ENCODE data around the gene KLHDC3.

The KLHDC3 gene

DNA sequence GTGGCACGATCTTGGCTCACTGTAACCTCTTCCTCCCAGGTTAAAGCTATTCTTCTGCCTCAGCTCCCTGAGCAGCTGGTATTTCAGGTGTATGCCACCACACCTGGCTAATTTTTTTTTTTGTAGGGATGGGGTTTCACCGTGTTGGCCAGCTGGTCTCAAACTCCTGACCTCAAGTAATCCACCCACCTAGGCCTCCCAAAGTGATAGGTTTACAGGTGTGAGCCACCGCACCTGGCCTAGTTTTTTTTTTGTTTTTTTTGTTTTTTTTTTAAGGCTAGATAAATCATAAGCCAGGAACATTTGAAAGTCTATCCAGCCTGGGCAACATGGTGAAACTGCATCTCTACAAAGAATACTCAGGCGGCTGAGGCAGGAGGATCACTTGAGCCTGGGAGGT lies 18.3 kb downstream of the KLHDC3 start:
- intact Hi-C loops (cut with DNase I; ENCODE audit: low total_unique reads): no loop called here
- TF ChIP-seq, protein P1, sequence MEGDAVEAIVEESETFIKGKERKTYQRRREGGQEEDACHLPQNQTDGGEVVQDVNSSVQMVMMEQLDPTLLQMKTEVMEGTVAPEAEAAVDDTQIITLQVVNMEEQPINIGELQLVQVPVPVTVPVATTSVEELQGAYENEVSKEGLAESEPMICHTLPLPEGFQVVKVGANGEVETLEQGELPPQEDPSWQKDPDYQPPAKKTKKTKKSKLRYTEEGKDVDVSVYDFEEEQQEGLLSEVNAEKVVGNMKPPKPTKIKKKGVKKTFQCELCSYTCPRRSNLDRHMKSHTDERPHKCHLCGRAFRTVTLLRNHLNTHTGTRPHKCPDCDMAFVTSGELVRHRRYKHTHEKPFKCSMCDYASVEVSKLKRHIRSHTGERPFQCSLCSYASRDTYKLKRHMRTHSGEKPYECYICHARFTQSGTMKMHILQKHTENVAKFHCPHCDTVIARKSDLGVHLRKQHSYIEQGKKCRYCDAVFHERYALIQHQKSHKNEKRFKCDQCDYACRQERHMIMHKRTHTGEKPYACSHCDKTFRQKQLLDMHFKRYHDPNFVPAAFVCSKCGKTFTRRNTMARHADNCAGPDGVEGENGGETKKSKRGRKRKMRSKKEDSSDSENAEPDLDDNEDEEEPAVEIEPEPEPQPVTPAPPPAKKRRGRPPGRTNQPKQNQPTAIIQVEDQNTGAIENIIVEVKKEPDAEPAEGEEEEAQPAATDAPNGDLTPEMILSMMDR (IDR thresholded peaks at IDR 0.05): no peak
- Histone ChIP-seq H3K4me1 (peaks cover 0 to 5% (median 0%) of the 10 kb centered on the region in 4 donors), H3K27me3 (no peaks in the 10 kb centered on the region), H3K36me3 (peaks cover 39 to 100% (median 53%) of the 10 kb centered on the region in 3 donors), H3K27ac (no peak overlapping the region), H3K4me3 (no peak overlapping the region), H3K9me3 (no peaks in the 10 kb centered on the region)
- no peak for DNase-seq

DNA sequence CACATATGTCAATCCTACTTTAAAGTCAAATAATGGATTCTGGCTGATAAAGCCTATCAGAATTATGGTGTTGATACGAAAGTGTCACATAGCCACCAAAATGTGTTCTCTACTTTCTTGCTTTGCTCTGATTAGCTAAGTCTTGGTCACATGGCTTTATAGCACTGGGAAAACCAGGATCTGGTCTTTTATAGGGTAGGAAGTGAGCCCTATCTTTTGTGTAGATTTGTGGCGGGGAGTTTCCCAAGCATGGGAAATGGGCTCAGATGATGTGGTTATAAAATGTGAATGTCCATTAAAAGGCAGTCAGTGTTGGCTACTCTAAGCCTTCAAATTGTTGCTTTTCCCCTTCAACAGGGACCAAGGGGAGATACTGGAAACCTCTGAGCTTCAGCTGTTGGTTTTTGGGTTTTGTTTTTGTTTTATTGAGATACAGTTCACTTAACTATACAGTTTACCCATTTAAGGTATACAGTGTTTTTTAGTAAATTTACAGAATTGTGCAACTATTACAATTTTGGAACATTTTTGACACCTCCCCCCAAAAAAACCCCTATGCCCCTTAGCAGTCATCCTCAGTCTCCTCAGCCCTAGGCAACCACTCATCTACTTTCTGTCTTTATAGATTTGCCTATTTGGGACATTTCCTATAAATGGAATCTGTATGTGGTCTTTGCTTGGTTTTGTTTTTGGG lies 19.6 kb downstream of the KLHDC3 start:
- intact Hi-C loops (cut with DNase I; ENCODE audit: low total_unique reads): no loop called here
- no peak for DNase-seq
- peaks cover 26 to 100% (median 53%) of the 10 kb centered on the region in 3 donors for H3K36me3 ChIP-seq

DNA sequence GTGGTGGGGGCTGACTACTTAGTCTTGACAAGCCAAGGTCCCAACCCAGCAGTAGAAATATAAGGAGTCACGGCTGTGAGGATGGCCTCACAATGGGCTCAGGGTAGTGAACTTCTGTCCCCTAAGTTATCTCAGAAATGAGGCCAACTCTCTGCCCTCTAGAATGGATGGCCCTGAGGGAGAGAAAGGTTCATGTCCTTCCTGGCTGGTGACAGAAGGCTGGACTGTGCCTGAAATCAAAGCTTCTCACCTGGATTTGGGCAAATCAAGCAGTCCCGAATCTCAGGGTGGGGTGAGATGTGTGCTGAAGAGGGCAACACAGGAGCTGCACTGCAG lies 20.1 kb downstream of the KLHDC3 start:
- Histone ChIP-seq H3K27ac (no peak overlapping the region), H3K36me3 (peaks cover 21 to 100% (median 51%) of the 10 kb centered on the region in 3 donors)
- TF ChIP-seq, protein P1 (IDR thresholded peaks at IDR 0.05): no peak

More for the DNA sequence above, 19.6 kb downstream of the KLHDC3 start:
- no peak overlapping the region for H3K27ac ChIP-seq
- H3K9me3 ChIP-seq: no peaks in the 10 kb centered on the region
- TF ChIP-seq, protein P1 (IDR thresholded peaks at IDR 0.05): no peak
- peaks cover 0 to 5% (median 0%) of the 10 kb centered on the region in 4 donors for H3K4me1 ChIP-seq
- H3K27me3 ChIP-seq: no peaks in the 10 kb centered on the region
- no peak overlapping the region for H3K4me3 ChIP-seq

DNA sequence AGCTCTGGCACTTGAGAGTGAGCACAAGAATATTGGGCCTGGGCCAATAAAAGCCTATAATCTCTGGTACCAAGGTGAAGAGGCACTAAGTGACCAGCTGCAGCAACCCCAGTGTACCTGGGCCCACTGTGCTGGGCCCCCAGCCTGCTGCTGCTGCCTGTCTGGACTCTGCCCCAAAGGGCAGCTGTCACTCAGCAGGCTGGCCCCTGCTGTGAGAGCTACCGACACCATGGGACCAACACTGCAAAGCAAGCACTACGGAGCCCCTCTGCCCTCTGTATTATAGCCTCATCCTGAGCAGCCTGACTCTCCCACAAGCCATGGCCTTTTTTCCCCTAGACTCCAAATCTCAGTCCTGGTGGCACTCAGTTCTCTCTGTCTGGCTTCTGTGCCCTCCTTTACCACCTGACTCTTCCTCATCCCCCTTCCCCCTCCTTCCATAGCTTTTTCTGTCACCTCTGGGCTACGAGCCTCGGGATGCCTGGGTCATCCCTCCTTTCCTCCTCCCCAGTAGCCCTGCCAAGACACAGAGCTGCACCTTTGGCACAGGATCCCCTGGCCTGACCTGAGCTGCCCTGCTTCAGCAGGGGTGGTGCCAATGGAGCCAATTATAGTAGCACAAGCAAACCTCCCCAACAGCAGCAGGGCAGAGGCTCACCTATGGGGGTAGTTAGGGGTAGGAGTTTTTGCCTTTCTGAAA lies 21.6 kb downstream of the KLHDC3 start:
- Histone ChIP-seq H3K4me1 (peaks cover 0 to 5% (median 0%) of the 10 kb centered on the region in 4 donors), H3K27ac (no peak overlapping the region), H3K36me3 (peaks cover 12 to 100% (median 43%) of the 10 kb centered on the region in 3 donors), H3K4me3 (no peak overlapping the region), H3K9me3 (no peaks in the 10 kb centered on the region), H3K27me3 (no peaks in the 10 kb centered on the region)
- TF ChIP-seq, protein P1 (IDR thresholded peaks at IDR 0.05): no peak
- intact Hi-C loops (cut with DNase I; ENCODE audit: low total_unique reads): no loop called here
- no peak for DNase-seq

More for the DNA sequence above, 20.1 kb downstream of the KLHDC3 start:
- H3K9me3 ChIP-seq: no peaks in the 10 kb centered on the region
- no peaks in the 10 kb centered on the region for H3K27me3 ChIP-seq
- peaks cover 0 to 5% (median 0%) of the 10 kb centered on the region in 4 donors for H3K4me1 ChIP-seq
- intact Hi-C loops (cut with DNase I; ENCODE audit: low total_unique reads): no loop called here
- no peak overlapping the region for H3K4me3 ChIP-seq
- DNase-seq: no peak

DNA sequence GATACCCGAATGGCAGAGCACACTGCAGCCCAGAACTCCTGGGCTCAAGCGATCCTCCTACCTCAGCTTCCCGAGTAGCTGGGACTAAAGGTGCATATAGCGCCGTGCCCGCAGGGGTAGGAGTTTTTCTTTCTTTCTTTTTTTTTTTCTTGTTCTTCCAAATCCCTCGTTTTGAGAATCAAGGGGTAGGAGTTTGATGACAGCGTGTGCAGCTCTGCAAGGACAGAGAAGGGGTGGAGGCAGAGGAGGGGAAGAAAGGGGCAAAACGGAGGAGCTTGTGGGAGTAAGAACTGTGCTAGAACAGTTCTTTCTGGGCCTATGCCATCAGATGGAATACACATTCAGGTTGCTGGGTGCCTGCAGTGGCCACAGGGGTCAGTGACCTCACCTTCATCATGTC lies 22.7 kb downstream of the KLHDC3 start:
- DNase-seq: no peak
- intact Hi-C loops (cut with DNase I; ENCODE audit: low total_unique reads): no loop called here
- Histone ChIP-seq H3K4me1 (peaks cover 0 to 5% (median 0%) of the 10 kb centered on the region in 4 donors), H3K27ac (no peak overlapping the region), H3K4me3 (no peak overlapping the region), H3K36me3 (peaks cover 4 to 99% (median 38%) of the 10 kb centered on the region in 3 donors), H3K9me3 (no peaks in the 10 kb centered on the region), H3K27me3 (no peaks in the 10 kb centered on the region)
- TF ChIP-seq, protein P1 (IDR thresholded peaks at IDR 0.05): no peak

Data from tibial artery (tissue), 4 donors.